Measurements from ENCODE around the gene AP1AR. TPM values are rescaled to one million over a fixed set of nuclear protein-coding genes. Genes with fewer than 3 reads are reported as not detected.

The AP1AR gene
- total RNA-seq, 4 donors from 2014 or later: 11.7 to 28.7 (median 14.4) TPM

Other genes starting within 250 kb of the AP1AR start
- 1 to 10 TPM; 5.0 to 7.5 (median 5.2) TPM for gene FAM241A, start 86.3 kb upstream of the AP1AR start, total RNA-seq
- gene TIFA, start 54.1 kb downstream of the AP1AR start, total RNA-seq: 10 to 100 TPM in 2 of 4 donors, 1 to 10 TPM in 2; 5.4 to 17.4 (median 12.4) TPM
- gene ALPK1, start 65.6 kb downstream of the AP1AR start, total RNA-seq: 10 to 100 TPM; 12.6 to 19.9 (median 14.8) TPM

All from esophagus muscularis mucosa (tissue), 4 donors.